Endothelial cell of umbilical vein (primary cell): Measurements from ENCODE around the gene EOLA1. TPM values are rescaled to one million over a fixed set of nuclear protein-coding genes. Genes with fewer than 3 reads are reported as not detected.

Experiments used
- BruUV-seq: library from RNA; stranded (reverse); fragments of 400-500 nt; replicated peaks from 2 replicates; lab custom pipeline; 2021; lab: Mats Ljungman, UMichigan
- CTCF ChIA-PET: fragments of 300-600, 350-600 bp; sonication (Branson Sonifier 250); formaldehyde crosslinking; loops from one replicate; lab custom pipeline; 2021; ENCODE audit warnings: antibody characterized with exemption, inconsistent platforms; lab: Charles Lee
- POLR2A ChIA-PET: fragments of 300-600, 350-600 bp; sonication (Branson Sonifier 250); formaldehyde crosslinking; loops from one replicate; lab custom pipeline; 2021; ENCODE audit warnings: antibody characterized with exemption, inconsistent platforms; lab: Charles Lee
- DNase-seq: peaks from one replicate; pipeline ENCODE4 v3.0.0-alpha.2; 2011; ENCODE audit warnings: low read depth, low spot score
- FAIRE-seq: peaks from 2 replicates; lab custom pipeline; 2011; peaks lifted over from hg19 to GRCh38; lab: Jason Lieb, UNC
- H2AFZ ChIP-seq: 2 replicates; pipeline ENCODE4 v1.6.0; 2012; ENCODE audit warnings: low read depth, low read length, control low read depth, inconsistent platforms
- H3K27ac ChIP-seq: 2 replicates; pipeline ENCODE4 v1.5.1; 2011; ENCODE audit warnings: low read depth, mild to moderate bottlenecking, control low read depth, low read length, moderate library complexity; ENCODE audit not compliant: insufficient read depth
- H3K27me3 ChIP-seq, 2 experiments: 2 replicates each; pipeline versions ENCODE4 v1.6.0 to v1.6.1; 2011; ENCODE audit warnings: low read length in 2 of 2, mixed read lengths in 1 of 2; ENCODE audit not compliant: control insufficient read depth in 2 of 2, insufficient read depth in 2 of 2
- H3K36me3 ChIP-seq, 2 experiments: 2 replicates in 1 of 2; 3 replicates in 1 of 2; pipeline ENCODE4 v1.5.1; 2011; ENCODE audit warnings: low read length in 2 of 2, mild to moderate bottlenecking in 1 of 2, moderate library complexity in 1 of 2; ENCODE audit not compliant: control insufficient read depth in 2 of 2, insufficient read depth in 2 of 2; ENCODE audit errors: extremely low read depth in 1 of 2
- H3K4me1 ChIP-seq: 3 replicates; pipeline ENCODE4 v1.5.1; 2011; ENCODE audit warnings: mild to moderate bottlenecking, low read length; ENCODE audit not compliant: control insufficient read depth, insufficient read depth; ENCODE audit errors: extremely low read depth
- H3K4me2 ChIP-seq: 2 replicates; pipeline ENCODE4 v1.6.1; 2011; ENCODE audit warnings: low read length, control low read depth, mixed read lengths; ENCODE audit not compliant: insufficient read depth
- H3K4me3 ChIP-seq, 3 experiments: fragments of 200-600 bp in 1 of 3; sonication (generic), shearing (Covaris generic) in 1 of 3; replicated peaks in 1 of 3; 2 replicates each; pipeline ENCODE4 v1.5.1; 2011 to 2016; ENCODE audit warnings: control low read depth in 3 of 3, low read length in 3 of 3, mild to moderate bottlenecking in 2 of 3, inconsistent platforms in 1 of 3, low read depth in 1 of 3, moderate library complexity in 1 of 3; ENCODE audit not compliant: insufficient read depth in 1 of 3
- H3K79me2 ChIP-seq: 2 replicates; pipeline ENCODE4 v1.6.0; 2012; ENCODE audit warnings: low read length, inconsistent platforms; ENCODE audit not compliant: control insufficient read depth, insufficient read depth
- H3K9ac ChIP-seq: replicated peaks from 2 replicates; pipeline ENCODE3; 2011; ENCODE audit warnings: low read length, control low read depth; ENCODE audit not compliant: insufficient read depth; ENCODE audit errors: extremely low read depth
- H3K9me1 ChIP-seq: replicated peaks from 3 replicates; pipeline ENCODE4 v1.6.0; 2011; ENCODE audit warnings: mild to moderate bottlenecking, low read length; ENCODE audit not compliant: control insufficient read depth, insufficient read depth; ENCODE audit errors: extremely low read depth
- H3K9me3 ChIP-seq: replicated peaks from 2 replicates; pipeline ENCODE4 v1.5.1; 2012; ENCODE audit warnings: low read length, inconsistent platforms; ENCODE audit not compliant: control insufficient read depth, insufficient read depth
- H4K20me1 ChIP-seq: replicated peaks from 2 replicates; pipeline ENCODE3; 2011; ENCODE audit warnings: mild to moderate bottlenecking, low read length; ENCODE audit not compliant: control insufficient read depth, insufficient read depth; ENCODE audit errors: extremely low read depth
- CTCF ChIP-seq, 2 donors: IDR thresholded peaks; 1 replicate in 1 of 2; 2 replicates in 1 of 2; pipeline ENCODE4 v1.5.1; 2011; ENCODE audit warnings: low read length in 2 of 2, mild to moderate bottlenecking in 2 of 2, moderate library complexity in 2 of 2, control low read depth in 1 of 2, inconsistent platforms in 1 of 2, low read depth in 1 of 2; ENCODE audit not compliant: insufficient read depth in 1 of 2; ENCODE audit errors: extremely low read depth in 1 of 2
- EZH2 ChIP-seq: IDR thresholded peaks from 2 replicates; pipeline ENCODE4 v1.6.1; 2012; ENCODE audit warnings: borderline replicate concordance, low read depth, mild to moderate bottlenecking, moderate library complexity, low read length, inconsistent platforms; ENCODE audit not compliant: severe bottlenecking
- FOS ChIP-seq: IDR thresholded peaks from 2 replicates; pipeline ENCODE4 v1.6.1; 2011; ENCODE audit warnings: mild to moderate bottlenecking, low read length, moderate library complexity, borderline replicate concordance; ENCODE audit not compliant: insufficient read depth
- GATA2 ChIP-seq: IDR thresholded peaks from 2 replicates; pipeline ENCODE4 v1.7.0; 2011; ENCODE audit warnings: low read depth, mild to moderate bottlenecking, moderate library complexity, mixed read lengths, low read length; ENCODE audit not compliant: insufficient read length, insufficient read depth
- JUN ChIP-seq: IDR thresholded peaks from 2 replicates; pipeline ENCODE4 v1.6.1; 2011; ENCODE audit warnings: borderline replicate concordance, low read depth; ENCODE audit not compliant: insufficient read length, insufficient read depth
- MAX ChIP-seq: IDR thresholded peaks from 2 replicates; pipeline ENCODE4 v1.6.1; 2011; ENCODE audit not compliant: insufficient read depth, insufficient read length
- MYC ChIP-seq: IDR thresholded peaks from one replicate; pipeline ENCODE4 v1.6.1; 2011; ENCODE audit warnings: mild to moderate bottlenecking, low read depth, low read length
- POLR2A ChIP-seq: IDR thresholded peaks from 2 replicates; pipeline ENCODE4 v1.6.1; 2012; ENCODE audit warnings: low read depth, mild to moderate bottlenecking, control low read depth, low read length
- POLR2AphosphoS5 ChIP-seq: IDR thresholded peaks from 2 replicates; pipeline ENCODE4 v1.6.1; 2012; ENCODE audit warnings: low read depth, mild to moderate bottlenecking, control low read depth, low read length, moderate library complexity; ENCODE audit not compliant: insufficient read depth
- dilution Hi-C: fragments of 300-500 bp; cut with MboI; formaldehyde crosslinking; loops from one replicate; pipeline ENCODE4 v1.15.0; 2019; ENCODE audit warnings: low sequenced_read_pairs; ENCODE audit not compliant: extremely low pct_ligation_motif_present
- intact Hi-C: fragments of 100-400 bp; cut with micrococcal nuclease; formaldehyde crosslinking; loops from one replicate; pipeline ENCODE4 v1.10.0; 2022
- polyA plus RNA-seq, 4 experiments: library from polyadenylated mRNA; depleted of rRNA in 3 of 4; stranded (reverse) in 3 of 4; unstranded in 1 of 4; fragments of >200 nt; gene quantifications; 2 replicates each; pipeline versions ENCODE4 v1.2.1 to v1.2.3, GENCODE V29; 2011 to 2012; ENCODE audit warnings: missing spikeins in 1 of 4
- total RNA-seq: library from RNA; stranded (reverse); gene quantifications from 2 replicates; pipeline ENCODE4 v1.2.3, GENCODE V29; 2021

EOLA1 gene
- total and polyA plus RNA-seq, 2 donors (not counting 3 experiments of a cell fraction or from before 2014, with no cell fraction given): 12.5 to 24.6 TPM

GRCh38 chrX:149527705-149528104 lies 13.1 kb upstream of the EOLA1 start:
- ChIA-PET POLR2A (interaction anchor here (1.0 kb wide), 1 partner anchor 13 kb away, joined by 7 read pairs; the partner anchor contains the start of gene EOLA1), CTCF (interaction anchor here (0.7 to 1.0 kb wide), 8 partner anchors 9 to 23 kb away, joined by 3 to 9 read pairs (median 4); partner anchors contain the start of genes EOLA1 and IDS)
- no peaks in the 10 kb centered on the region for H3K36me3 ChIP-seq
- intact Hi-C loops (loop anchor here (1.0 kb wide), 1 partner anchor 15 kb away; no protein-coding TSS in a partner anchor), dilution Hi-C loops (no loop called here)
- H4K20me1 ChIP-seq: no peaks in the 10 kb centered on the region
- no peaks in the 10 kb centered on the region for H3K4me1 ChIP-seq
- H3K27ac ChIP-seq: no peak overlapping the region
- no peaks in the 10 kb centered on the region for H3K9me3 ChIP-seq
- H3K27me3 ChIP-seq: no peaks in the 10 kb centered on the region
- no peak overlapping the region for H2AFZ ChIP-seq
- H3K4me3 ChIP-seq: no peak overlapping the region
- FAIRE-seq (peak; percentile 96), DNase-seq (peak; percentile 38)
- H3K9ac ChIP-seq: no peak overlapping the region
- H3K79me2 ChIP-seq: no peaks in the 10 kb centered on the region
- TF ChIP-seq MYC (no peak), MAX (no peak), CTCF (IDR thresholded peaks at IDR 0.05; ENCODE audit: extremely low read depth in 1 of 2, insufficient read depth in 1 of 2, low read depth in 1 of 2, low read length in 2 of 2) (peak; percentile 28 to 30)
- no peaks in the 10 kb centered on the region for H3K9me1 ChIP-seq
- BruUV-seq: no TSS peak
- no peak overlapping the region for H3K4me2 ChIP-seq

- dilution Hi-C loops (no loop called here), intact Hi-C loops (no loop called here)
- no peak overlapping the region for H3K27ac ChIP-seq
- H3K27me3 ChIP-seq: no peaks in the 10 kb centered on the region
- POLR2A ChIA-PET: no interaction called here
- H3K4me1 ChIP-seq: no peaks in the 10 kb centered on the region
- BruUV-seq: no TSS peak
- H3K9me1 ChIP-seq: no peaks in the 10 kb centered on the region
- DNase-seq (no peak), FAIRE-seq (no peak)
- CTCF ChIA-PET: interaction anchor here (0.7 to 1.0 kb wide), 6 partner anchors 10 to 18 kb away, joined by 3 to 9 read pairs (median 3); no protein-coding TSS in a partner anchor
- H3K9ac ChIP-seq: no peak overlapping the region
- no peak overlapping the region for H3K4me2 ChIP-seq
- H3K36me3 ChIP-seq: no peaks in the 10 kb centered on the region
- no peak overlapping the region for H3K4me3 ChIP-seq
- no peak overlapping the region for H2AFZ ChIP-seq
- H3K79me2 ChIP-seq: no peaks in the 10 kb centered on the region
- no peaks in the 10 kb centered on the region for H4K20me1 ChIP-seq
- no peak for TF ChIP-seq JUN
- TF ChIP-seq MAX: no peak
- no peak for TF ChIP-seq CTCF (IDR thresholded peaks at IDR 0.05; ENCODE audit: extremely low read depth in 1 of 2, insufficient read depth in 1 of 2, low read depth in 1 of 2, low read length in 2 of 2)
- no peak for TF ChIP-seq MYC
- no peak for TF ChIP-seq POLR2A
- no peak for TF ChIP-seq POLR2AphosphoS5
- no peak for TF ChIP-seq FOS
- no peak for TF ChIP-seq EZH2
- TF ChIP-seq GATA2: no peak
- no peaks in the 10 kb centered on the region for H3K9me3 ChIP-seq
Measured at GRCh38 chrX:149528381-149528780, 12.4 kb upstream of the EOLA1 start.
